Type B pancreatic cell (in vitro differentiated cells): ENCODE results near the gene PRR14. TPM values are rescaled to one million over a fixed set of nuclear protein-coding genes. Genes with fewer than 3 reads are reported as not detected.
A peak's percentile ranks its signal among the peaks of the same experiment; 100 is the strongest.

Experiments used
- DNase-seq: peaks from one replicate; pipeline ENCODE4 v3.0.0; 2021; ENCODE audit warnings: mixed read lengths; ENCODE audit not compliant: unreplicated experiment; ENCODE audit errors: extremely low spot score
- H3K27ac Mint-ChIP-seq: 2 replicates; pipeline ENCODE4 v1.8.0; 2021; ENCODE audit warnings: mild to moderate bottlenecking, mixed read lengths
- H3K27me3 Mint-ChIP-seq: 2 replicates; pipeline ENCODE4 v1.8.0; 2021; ENCODE audit warnings: mixed read lengths
- H3K36me3 Mint-ChIP-seq: 2 replicates; pipeline ENCODE4 v1.8.0; 2021; ENCODE audit warnings: mixed read lengths
- H3K4me1 Mint-ChIP-seq: one replicate; pipeline ENCODE4 v1.8.0; 2021; ENCODE audit warnings: mixed read lengths; ENCODE audit not compliant: unreplicated experiment
- H3K4me3 Mint-ChIP-seq: 2 replicates; pipeline ENCODE4 v1.8.0; 2021; ENCODE audit warnings: mild to moderate bottlenecking, mixed read lengths
- H3K9me3 Mint-ChIP-seq: 2 replicates; pipeline ENCODE4 v1.8.0; 2021; ENCODE audit warnings: mixed read lengths
- CTCF ChIP-seq: fragments of 200-600 bp; sonication (generic); conservative IDR thresholded peaks from 2 replicates; pipeline ENCODE4 v1.5.0; 2021; ENCODE audit warnings: antibody characterized with exemption, mild to moderate bottlenecking
- long read RNA-seq: library from polyadenylated mRNA; unstranded; transcript quantifications from one replicate; pipeline ENCODE4 v2.0.0, GENCODE V29; 2020
- total RNA-seq: library from RNA; stranded (reverse); gene quantifications from 2 replicates; pipeline ENCODE4 v1.2.1, GENCODE V29; 2021; ENCODE audit warnings: low replicate concordance

Gene PRR14
- 41.1 and 45.0 TPM in 2 replicates for total RNA-seq
- long read RNA-seq, partial matches to known transcripts, result 2 of 2 reads
- long read RNA-seq, other reads (novel, unspliced or antisense), result 0 of 2 reads

GRCh38 chr16:30650369-30651123, at the start of gene PRR14:
TSS of gene PRR14 (plus strand) at chr16:30650960. CDS start at chr16:30651646, 686 bp downstream.
- Mint-ChIP-seq H3K4me3 (peak within 1 kb of the TSS; percentile 99), H3K27ac (peak within 1 kb of the TSS; percentile 91), H3K4me1 (peaks cover 11% of the 10 kb centered on the region), H3K27me3 (no peaks in the 10 kb centered on the region), H3K36me3 (no peaks in the 10 kb centered on the region), H3K9me3 (no peaks in the 10 kb centered on the region)
- peak; percentile 38 for TF ChIP-seq CTCF
- DNase-seq, result peak; percentile 98

DNA sequence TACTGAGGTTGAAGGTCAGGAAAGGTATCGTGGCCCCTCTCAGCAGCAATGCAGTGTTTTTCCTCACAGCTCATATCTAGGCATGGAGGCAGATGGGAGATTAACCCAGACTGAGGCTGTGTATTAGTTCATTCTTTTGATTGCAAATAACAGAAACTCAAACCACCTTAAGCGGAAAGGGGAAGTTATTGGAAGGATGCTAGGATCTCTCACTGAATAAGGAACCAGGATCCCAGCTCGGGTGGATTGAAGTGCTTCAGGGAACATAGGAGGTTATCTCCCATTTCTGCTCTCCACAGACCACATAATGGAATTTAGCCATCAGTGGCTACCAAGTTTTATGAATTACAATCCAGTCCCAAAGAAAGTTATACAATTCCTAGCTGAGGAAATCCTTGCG, 48.8 kb upstream of the PRR14 start:
- Mint-ChIP-seq H3K9me3 (no peaks in the 10 kb centered on the region), H3K27ac (no peak overlapping the region), H3K27me3 (no peaks in the 10 kb centered on the region), H3K4me3 (no peak overlapping the region), H3K4me1 (peaks cover 11% of the 10 kb centered on the region), H3K36me3 (peaks cover 10% of the 10 kb centered on the region)
- TF ChIP-seq CTCF, result no peak
- DNase-seq, result no peak

DNA sequence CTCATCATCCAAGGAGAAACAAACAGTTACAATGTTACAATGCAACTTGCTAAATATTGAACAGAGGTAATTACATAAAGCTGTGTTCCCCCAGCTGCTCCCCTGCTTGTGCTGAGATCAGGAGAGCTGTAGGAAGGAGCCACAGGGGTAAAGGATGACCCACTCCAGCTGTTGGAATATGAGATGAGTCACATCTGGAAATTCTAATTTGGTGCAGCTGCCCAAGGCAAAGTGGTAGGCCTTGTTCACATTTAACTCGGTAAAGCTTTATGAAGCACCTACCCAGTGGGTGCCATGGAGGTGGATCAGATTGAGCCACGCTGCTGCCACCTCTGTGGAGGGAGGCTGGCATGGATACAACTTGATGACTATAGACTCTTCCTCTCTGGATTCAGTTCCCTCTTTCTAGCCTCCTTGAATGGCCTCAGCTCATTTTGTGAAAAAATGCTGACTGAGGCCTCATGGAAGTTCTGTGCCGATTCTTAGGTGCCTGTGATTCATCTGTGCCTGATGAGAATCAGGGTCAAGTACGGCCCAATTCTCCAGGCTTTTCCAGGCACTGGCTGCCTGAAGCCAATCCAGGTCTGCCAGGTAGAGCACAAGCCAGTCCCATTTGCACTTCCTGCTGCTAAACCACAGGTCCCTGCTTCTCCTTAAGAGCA, 48.0 kb upstream of the PRR14 start:
- no peak for TF ChIP-seq CTCF
- Mint-ChIP-seq H3K9me3 (no peaks in the 10 kb centered on the region), H3K27ac (no peak overlapping the region), H3K4me1 (peaks cover 11% of the 10 kb centered on the region), H3K4me3 (peak overlapping the region; percentile 36), H3K27me3 (no peaks in the 10 kb centered on the region), H3K36me3 (peaks cover 10% of the 10 kb centered on the region)
- no peak for DNase-seq

DNA sequence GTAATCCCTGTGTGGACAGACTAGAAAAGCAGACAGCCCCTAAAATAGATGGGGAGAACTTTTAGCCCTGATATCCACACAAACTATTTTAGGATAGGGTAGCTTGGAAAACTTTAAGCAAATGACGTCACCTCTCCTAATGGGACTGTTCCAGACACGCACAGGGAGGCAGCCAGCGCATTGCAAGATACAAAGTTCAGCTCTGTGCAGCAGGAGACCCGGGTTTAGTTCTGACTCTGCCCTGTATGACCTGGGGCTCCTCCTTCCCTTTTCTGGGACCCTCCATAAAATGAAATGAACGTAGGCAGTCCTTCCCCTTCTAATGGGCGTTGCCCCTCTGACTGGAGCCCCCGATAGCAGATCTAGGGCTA, 46.8 kb upstream of the PRR14 start:
- Mint-ChIP-seq H3K9me3 (no peaks in the 10 kb centered on the region), H3K27me3 (no peaks in the 10 kb centered on the region), H3K27ac (no peak overlapping the region), H3K4me3 (no peak overlapping the region), H3K36me3 (peaks cover 10% of the 10 kb centered on the region), H3K4me1 (peaks cover 8% of the 10 kb centered on the region)
- DNase-seq, result no peak
- no peak for TF ChIP-seq CTCF

DNA sequence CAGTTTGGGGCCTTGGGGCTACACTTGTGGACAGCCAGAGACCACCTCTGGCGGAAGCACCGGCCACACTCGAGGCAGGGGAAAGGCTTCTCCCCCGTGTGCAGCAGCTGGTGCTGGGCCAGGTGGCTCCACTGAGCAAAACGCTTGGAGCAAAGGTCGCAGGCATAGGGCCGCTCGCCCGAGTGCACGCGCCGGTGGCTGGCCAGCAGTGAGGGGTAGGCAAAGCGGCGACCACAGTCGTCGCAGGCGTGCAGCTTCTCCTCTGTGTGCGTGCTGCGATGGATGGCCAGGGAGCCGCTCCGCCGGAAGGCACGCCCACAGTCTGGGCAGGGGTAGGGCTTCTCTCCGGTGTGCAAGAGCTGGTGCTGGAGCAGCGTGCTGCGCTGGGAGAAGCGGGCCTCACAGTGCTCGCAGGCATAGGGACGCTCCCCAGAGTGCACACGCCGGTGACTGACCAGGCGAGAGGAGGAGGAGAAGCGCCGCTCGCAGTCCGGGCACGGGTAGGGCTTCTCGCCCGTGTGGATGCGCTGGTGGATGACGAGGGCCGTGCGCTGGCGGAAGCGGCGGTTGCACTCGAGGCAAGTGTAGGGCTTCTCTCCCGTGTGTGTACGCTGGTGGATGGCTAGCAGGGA, 46.3 kb upstream of the PRR14 start:
- no peak for TF ChIP-seq CTCF
- Mint-ChIP-seq H3K27ac (no peak overlapping the region), H3K4me3 (no peak overlapping the region), H3K4me1 (peaks cover 8% of the 10 kb centered on the region), H3K9me3 (no peaks in the 10 kb centered on the region), H3K27me3 (no peaks in the 10 kb centered on the region), H3K36me3 (peaks cover 10% of the 10 kb centered on the region)
- no peak for DNase-seq
